Measurements from ENCODE around the gene MDC1.

GRCh38 chr6:30749554-30750378 is 32.7 kb upstream of the MDC1 start:
- TF ChIP-seq CTCF (CRISPR knock-in tag; IDR thresholded peaks at IDR 0.05) (no peak), MYC (CRISPR knock-in tag; IDR thresholded peaks at IDR 0.05; ENCODE audit: borderline replicate concordance) (no peak), CEBPB (IDR thresholded peaks at IDR 0.05; ENCODE audit: borderline replicate concordance, low read depth, low read length) (no peak), U2AF1 (optimal IDR thresholded peaks at IDR 0.05; ENCODE audit: low read depth, low read length) (no peak), YY1 (IDR thresholded peaks at IDR 0.05; ENCODE audit: insufficient read depth, insufficient replicate concordance, low read depth, low read length) (no peak), TERF1 (CRISPR knock-in tag; IDR thresholded peaks at IDR 0.05) (no peak), ZNF629 (CRISPR knock-in tag; conservative IDR thresholded peaks at IDR 0.05) (0 out of 2 replicates have a peak, but pooled peaks have one; percentile 5)

Data from HepG2 (cell line).